Thyroid gland (tissue), 4 donors: ENCODE results near the gene DNAJC25.

ENCODE experiments used
- POLR2A ChIP-seq, 2 donors: fragments of 450-650 bp; IDR thresholded peaks; one replicate each; pipeline ENCODE4 v1.6.1; 2017; ENCODE audit warnings: antibody characterized with exemption in 2 of 2, mild to moderate bottlenecking in 2 of 2, moderate library complexity in 1 of 2
- TF ChIP-seq, protein P1 (sequence below), 6 experiments: fragments of 200-600 bp in 3 of 6; fragments of 450-650 bp in 3 of 6; sonication (generic) in 3 of 6; IDR thresholded peaks; one replicate each; pipeline ENCODE4 v1.5.1; 2016 to 2019; ENCODE audit warnings: antibody characterized with exemption in 6 of 6, mild to moderate bottlenecking in 2 of 6, inconsistent platforms in 1 of 6, moderate library complexity in 1 of 6

DNA sequence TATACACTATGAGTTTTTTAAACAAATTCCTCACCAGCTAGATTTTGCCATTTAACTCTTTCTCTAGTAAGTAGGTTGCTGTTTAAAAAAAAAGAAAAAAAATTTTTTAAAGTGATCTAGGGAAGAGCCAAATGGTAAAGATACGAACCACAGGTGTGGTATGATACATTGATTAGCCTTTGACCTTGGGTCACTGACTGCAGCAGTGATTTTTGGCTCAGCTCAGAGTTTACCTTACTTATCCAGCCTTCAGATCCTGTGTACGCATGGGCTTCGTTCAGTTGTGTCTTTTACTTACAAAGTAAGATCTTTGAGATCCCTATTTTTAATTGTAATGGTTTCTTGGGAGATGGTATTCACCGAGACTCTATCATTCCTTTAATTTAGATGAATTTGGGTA, 17.9 kb downstream of the DNAJC25 start:
- TF ChIP-seq, protein P1, sequence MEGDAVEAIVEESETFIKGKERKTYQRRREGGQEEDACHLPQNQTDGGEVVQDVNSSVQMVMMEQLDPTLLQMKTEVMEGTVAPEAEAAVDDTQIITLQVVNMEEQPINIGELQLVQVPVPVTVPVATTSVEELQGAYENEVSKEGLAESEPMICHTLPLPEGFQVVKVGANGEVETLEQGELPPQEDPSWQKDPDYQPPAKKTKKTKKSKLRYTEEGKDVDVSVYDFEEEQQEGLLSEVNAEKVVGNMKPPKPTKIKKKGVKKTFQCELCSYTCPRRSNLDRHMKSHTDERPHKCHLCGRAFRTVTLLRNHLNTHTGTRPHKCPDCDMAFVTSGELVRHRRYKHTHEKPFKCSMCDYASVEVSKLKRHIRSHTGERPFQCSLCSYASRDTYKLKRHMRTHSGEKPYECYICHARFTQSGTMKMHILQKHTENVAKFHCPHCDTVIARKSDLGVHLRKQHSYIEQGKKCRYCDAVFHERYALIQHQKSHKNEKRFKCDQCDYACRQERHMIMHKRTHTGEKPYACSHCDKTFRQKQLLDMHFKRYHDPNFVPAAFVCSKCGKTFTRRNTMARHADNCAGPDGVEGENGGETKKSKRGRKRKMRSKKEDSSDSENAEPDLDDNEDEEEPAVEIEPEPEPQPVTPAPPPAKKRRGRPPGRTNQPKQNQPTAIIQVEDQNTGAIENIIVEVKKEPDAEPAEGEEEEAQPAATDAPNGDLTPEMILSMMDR (IDR thresholded peaks at IDR 0.05): no peak
- TF ChIP-seq POLR2A (IDR thresholded peaks at IDR 0.05): no peak
